Measurements from ENCODE around the gene TTC12. TPM values are rescaled to one million over a fixed set of nuclear protein-coding genes. Genes with fewer than 3 reads are reported as not detected.
A peak's percentile ranks its signal among the peaks of the same experiment; 100 is the strongest.

The TTC12 gene
- total RNA-seq, 1 donor from 2014 or later, result 28.3 TPM

- no peak for DNase-seq (ENCODE audit: low spot score)
Measured at GRCh38 chr11:113373981-113374560, 59.7 kb downstream of the TTC12 start.

DNA sequence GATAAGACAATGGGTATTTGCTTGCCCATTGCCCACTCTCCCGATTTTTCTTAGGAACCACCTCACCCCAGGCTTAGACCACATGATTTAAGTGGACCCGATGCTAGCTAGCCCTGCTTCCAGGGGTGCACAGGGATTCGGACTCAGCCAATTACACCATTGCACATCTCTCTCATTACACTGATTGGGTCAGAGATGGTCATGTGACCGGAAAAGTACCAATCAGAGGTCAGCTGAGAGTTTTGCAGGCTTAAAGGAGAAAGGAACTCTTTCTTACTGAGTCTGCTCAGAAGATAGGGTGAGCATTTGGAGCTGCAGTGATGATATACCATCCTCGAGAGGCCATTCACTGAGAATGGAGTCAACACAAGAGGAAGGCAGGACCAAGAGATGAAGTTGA, 61.0 kb downstream of the TTC12 start:
- DNase-seq (ENCODE audit: low spot score), result no peak

DNA sequence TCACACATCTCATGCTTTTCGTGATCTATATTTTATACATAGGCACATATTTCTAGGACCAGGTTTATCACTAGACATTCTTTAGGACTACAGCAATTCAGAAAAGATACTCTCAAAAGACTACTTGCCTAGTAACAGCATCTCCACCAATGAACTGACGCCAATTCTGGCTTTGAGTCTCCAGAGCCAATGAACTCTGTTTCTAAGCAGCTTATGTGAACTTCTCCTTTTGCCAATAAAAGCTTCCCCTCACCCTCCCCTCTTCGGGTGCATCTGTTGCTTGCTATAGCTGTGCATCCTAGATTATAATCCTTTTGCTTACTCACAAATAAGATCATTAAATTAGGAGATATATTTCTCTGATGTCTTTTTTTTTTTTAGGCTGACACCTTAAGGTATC, 61.8 kb downstream of the TTC12 start:
- no peak for DNase-seq (ENCODE audit: low spot score)

- no peak for DNase-seq (ENCODE audit: low spot score)
Measured at GRCh38 chr11:113377681-113378412, 63.5 kb downstream of the TTC12 start.

DNA sequence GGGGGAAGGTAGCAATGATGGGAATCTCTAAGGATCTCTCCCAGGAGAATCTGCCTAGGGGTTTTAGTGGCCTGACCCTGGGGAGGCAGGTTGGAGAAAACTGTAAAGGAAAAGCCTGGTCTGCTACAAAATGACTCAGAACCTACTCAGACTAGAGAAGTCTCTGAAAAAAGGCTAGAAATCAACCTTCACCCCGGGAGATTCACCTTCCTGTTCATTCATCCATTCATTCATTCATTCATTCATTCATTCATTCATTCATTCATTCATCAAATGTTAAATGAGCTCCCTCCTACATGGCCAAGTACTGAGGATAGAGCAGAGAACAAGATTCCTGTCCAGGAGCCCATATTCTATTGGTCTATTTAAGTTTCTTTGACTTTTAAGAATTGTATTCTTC, 64.3 kb downstream of the TTC12 start:
- no peak for DNase-seq (ENCODE audit: low spot score)

DNA sequence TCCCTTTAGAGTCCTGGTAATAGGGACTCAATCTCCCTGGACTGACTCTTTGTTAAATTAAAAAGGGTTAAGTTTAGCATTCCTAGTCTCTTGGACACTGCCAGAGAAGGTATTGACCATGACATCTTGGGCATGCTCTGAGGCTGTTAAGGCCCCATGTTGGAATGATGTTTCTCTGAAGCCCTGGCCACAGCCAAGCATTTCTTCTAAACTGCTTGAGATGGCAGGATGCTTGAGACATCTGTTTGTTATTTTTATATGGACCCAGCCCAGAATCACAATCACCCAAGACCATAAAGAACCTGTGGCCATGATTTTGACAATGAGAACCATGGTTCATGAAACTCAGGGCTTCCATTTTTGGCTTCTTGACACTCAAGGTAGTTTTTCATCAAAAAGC, 67.7 kb downstream of the TTC12 start:
- no peak for DNase-seq (ENCODE audit: low spot score)

DNA sequence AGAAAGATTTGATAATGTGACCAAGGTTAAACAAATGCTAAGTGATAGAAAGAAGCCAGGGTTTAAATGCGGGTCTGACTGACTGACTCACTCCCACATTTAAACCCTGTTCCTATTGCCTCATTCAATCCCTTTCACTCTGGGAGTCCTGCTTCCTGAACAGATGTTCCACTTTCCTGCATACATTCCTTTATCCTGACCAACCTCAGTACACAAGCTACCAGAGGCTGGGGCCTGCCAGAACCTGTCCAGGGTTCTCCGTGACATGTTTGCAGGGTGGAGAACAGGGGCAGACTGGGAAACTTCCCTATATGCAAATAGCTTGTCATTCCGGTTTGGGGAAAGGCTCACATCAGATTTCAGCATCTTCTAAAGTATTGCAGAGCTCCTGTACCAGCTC, 70.2 kb downstream of the TTC12 start:
- no peak for DNase-seq (ENCODE audit: low spot score)

- DNase-seq (ENCODE audit: low spot score), result no peak
Measured at GRCh38 chr11:113385749-113386148, 71.4 kb downstream of the TTC12 start.

GRCh38 chr11:113386866-113387265, 72.5 kb downstream of the TTC12 start:
- no peak for DNase-seq (ENCODE audit: low spot score)

- DNase-seq (ENCODE audit: low spot score), result no peak
Measured at GRCh38 chr11:113387605-113388211, 73.3 kb downstream of the TTC12 start, which contains the start of gene ANKK1. ANKK1 (plus strand) TSS chr11:113387779; CDS start chr11:113387885, 106 bp downstream.

DNA sequence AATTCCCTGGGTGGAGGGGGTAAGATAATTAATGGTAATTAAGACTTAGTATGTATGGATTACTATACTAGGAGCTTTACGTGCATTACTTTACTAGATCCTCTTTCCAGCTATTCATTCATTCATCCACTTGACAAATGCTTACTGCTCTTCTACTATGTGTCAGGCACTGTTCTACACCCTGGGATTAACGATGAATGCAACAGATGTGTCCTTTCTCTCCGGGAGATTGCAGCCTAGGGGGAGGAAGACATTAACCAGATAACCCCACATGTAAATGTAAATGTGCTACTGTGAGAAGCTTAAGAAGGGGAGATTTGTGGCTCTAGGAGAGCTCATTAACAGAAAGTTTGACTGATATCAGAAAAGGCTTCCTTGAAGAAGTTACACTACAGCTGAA, 74.9 kb downstream of the TTC12 start:
- no peak for DNase-seq (ENCODE audit: low spot score)

- DNase-seq (ENCODE audit: low spot score), result no peak
Measured at GRCh38 chr11:113392236-113392921, 78.0 kb downstream of the TTC12 start.

DNA sequence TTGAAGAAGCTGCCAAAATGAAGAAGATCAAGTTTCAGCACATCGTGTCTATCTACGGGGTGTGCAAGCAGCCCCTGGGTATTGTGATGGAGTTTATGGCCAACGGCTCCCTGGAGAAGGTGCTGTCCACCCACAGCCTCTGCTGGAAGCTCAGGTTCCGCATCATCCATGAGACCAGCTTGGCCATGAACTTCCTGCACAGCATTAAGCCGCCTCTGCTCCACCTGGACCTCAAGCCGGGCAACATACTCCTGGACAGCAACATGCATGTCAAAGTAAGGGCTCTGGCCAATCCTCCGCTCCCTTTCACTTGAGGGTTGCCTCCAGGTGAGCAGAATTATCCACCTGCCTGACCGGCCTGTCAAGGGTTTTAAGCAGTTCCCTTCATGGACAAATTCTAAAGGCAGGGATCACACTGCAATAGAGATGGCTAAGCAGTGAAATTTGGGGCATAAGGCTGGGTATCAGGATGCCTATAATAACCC, 79.2 kb downstream of the TTC12 start:
- DNase-seq (ENCODE audit: low spot score), result no peak

GRCh38 chr11:113394919-113395318, 80.5 kb downstream of the TTC12 start:
- DNase-seq (ENCODE audit: low spot score), result no peak

DNA sequence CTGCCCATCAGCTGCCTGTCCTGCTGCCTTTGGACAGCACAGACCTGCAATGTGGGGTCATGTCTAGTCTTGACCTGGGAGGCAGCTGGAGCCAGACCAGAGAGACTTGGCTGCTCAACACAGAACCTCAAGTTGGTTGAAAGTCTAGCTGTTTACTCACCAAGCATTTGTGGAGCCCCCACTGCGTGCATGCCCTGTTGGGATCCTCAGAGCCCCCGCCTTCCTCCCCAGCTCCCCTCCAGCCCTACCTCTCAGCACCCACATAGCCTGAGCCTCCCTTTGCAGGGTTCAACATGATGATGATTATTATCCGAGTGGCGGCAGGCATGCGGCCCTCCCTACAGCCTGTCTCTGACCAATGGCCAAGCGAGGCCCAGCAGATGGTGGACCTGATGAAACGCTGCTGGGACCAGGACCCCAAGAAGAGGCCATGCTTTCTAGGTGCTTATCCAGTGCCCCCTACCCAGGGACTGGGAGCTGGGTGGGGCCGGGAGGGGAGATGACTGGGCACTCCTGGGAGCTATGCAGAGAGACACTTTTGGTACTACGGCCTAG, 81.5 kb downstream of the TTC12 start:
- no peak for DNase-seq (ENCODE audit: low spot score)

DNA sequence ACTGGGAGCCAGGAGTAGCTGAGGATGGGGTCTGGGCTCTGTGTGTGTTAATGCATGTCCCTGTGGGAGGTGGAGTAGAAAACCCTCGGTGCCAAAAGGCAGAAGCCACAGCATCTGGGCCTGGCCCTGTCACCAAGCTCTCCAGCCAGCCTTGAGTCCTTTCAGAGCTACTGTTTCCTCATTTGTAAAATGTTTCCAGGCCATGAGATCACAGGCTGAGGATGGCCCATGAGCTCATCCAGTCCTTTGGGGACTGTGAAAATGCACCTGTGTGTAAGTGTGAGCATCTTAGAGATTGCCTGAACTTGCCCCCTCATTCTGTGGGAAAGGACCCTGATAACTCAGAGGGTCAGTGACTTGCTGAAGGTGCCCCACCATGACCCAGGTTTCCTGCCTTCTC, 82.3 kb downstream of the TTC12 start:
- DNase-seq (ENCODE audit: low spot score), result no peak

DNA sequence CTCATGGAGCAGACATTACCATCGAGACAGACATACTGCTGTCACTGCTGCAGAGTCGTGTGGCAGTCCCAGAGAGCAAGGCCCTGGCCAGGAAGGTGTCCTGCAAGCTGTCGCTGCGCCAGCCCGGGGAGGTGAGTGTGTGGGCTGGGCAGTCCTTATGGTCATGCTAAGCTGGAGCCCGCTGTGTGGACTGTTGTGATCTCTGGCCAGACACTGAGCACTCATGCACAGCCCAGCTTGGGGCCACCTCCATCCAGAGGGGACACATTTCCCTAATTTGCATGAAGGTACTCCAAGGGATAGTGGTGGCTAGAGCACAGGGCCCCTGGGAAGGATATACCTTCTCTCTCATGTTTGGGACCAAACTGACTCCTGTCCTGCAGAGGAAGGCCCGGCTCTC, 82.8 kb downstream of the TTC12 start:
- no peak for DNase-seq (ENCODE audit: low spot score)

DNA sequence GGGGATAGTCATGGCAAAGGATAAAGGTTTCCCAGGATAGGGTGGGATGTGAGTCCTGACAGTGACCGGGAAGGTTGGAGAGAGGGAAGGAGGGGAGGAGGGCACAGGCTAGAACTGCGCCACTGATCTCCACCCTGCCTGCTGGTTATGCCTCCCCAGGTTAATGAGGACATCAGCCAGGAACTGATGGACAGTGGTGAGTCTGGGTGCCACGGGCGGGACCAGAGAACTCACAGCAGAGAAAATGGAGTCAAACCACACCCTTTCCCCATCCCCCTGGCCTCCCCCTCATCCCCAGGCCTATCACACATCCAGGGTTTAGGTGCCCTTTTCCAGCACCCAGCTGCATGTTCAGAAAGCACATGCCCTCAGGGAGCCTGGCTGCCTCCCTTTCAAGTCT, 83.4 kb downstream of the TTC12 start:
- no peak for DNase-seq (ENCODE audit: low spot score)

- DNase-seq (ENCODE audit: low spot score), result no peak
Measured at GRCh38 chr11:113398669-113399430, 84.5 kb downstream of the TTC12 start.

- no peak for DNase-seq (ENCODE audit: low spot score)
Measured at GRCh38 chr11:113400631-113401230, 86.3 kb downstream of the TTC12 start.

- peak; percentile 82 for DNase-seq (ENCODE audit: low spot score)
Measured at GRCh38 chr11:113401718-113402117, 87.3 kb downstream of the TTC12 start.

Measured in mucosa of gallbladder (tissue), 1 donor.